NCI-H82 treated with DMSO at 0.1 percent for 48 hours (cell line): Measurements from ENCODE around the gene CSTPP1.
A peak's percentile ranks its signal among the peaks of the same experiment; 100 is the strongest.
"Not testable (repeated sequence)": the region's sequence is repeated elsewhere in the genome, so short reads cannot be mapped to it uniquely, and the experiment has no call there.

ENCODE experiments used
- DNase-seq: peaks from one replicate; lab custom pipeline; 2025; ENCODE audit not compliant: unreplicated experiment; lab: John Stamatoyannopoulos, UW

CSTPP1 gene

GRCh38 chr11:47034091-47034490, 97.5 kb downstream of the CSTPP1 start:
- DNase-seq: no peak

GRCh38 chr11:47035108-47035507, 98.5 kb downstream of the CSTPP1 start:
- DNase-seq: no peak

GRCh38 chr11:47044119-47044518, 107.6 kb downstream of the CSTPP1 start:
- no peak for DNase-seq

GRCh38 chr11:47047972-47048371, 111.4 kb downstream of the CSTPP1 start:
- DNase-seq: no peak

- no peak for DNase-seq
Measured at GRCh38 chr11:47050284-47050683, 113.7 kb downstream of the CSTPP1 start.

- DNase-seq: no peak
Measured at GRCh38 chr11:47051217-47051616, 114.7 kb downstream of the CSTPP1 start.

GRCh38 chr11:47052165-47052564, 115.6 kb downstream of the CSTPP1 start:
- no peak for DNase-seq

GRCh38 chr11:47052576-47052975, 116.0 kb downstream of the CSTPP1 start:
- DNase-seq: no peak

- DNase-seq: no peak
Measured at GRCh38 chr11:47055534-47055933, 119.0 kb downstream of the CSTPP1 start.

- no peak for DNase-seq
Measured at GRCh38 chr11:47056261-47056915, 119.8 kb downstream of the CSTPP1 start.

GRCh38 chr11:47057365-47057764, 120.8 kb downstream of the CSTPP1 start:
- DNase-seq: peak; percentile 28

GRCh38 chr11:47060807-47061206, 124.2 kb downstream of the CSTPP1 start:
- no peak for DNase-seq

GRCh38 chr11:47061429-47062178, 125.0 kb downstream of the CSTPP1 start:
- DNase-seq: no peak

- no peak for DNase-seq
Measured at GRCh38 chr11:47062736-47063135, 126.2 kb downstream of the CSTPP1 start.

- no peak for DNase-seq
Measured at GRCh38 chr11:47067401-47067800, 130.8 kb downstream of the CSTPP1 start.

GRCh38 chr11:47070769-47071168, 134.2 kb downstream of the CSTPP1 start:
- DNase-seq: no peak

GRCh38 chr11:47071341-47071740, 134.8 kb downstream of the CSTPP1 start:
- DNase-seq: no peak

GRCh38 chr11:47071791-47072261, 135.3 kb downstream of the CSTPP1 start:
- DNase-seq: no peak

- no peak for DNase-seq
Measured at GRCh38 chr11:47078751-47079521, 142.4 kb downstream of the CSTPP1 start.

GRCh38 chr11:47080775-47081174, 144.2 kb downstream of the CSTPP1 start:
- not testable (repeated sequence) for DNase-seq

- DNase-seq: no peak
Measured at GRCh38 chr11:47083913-47084312, 147.4 kb downstream of the CSTPP1 start.

GRCh38 chr11:47087801-47088200, 151.2 kb downstream of the CSTPP1 start:
- DNase-seq: no peak
